Mucosa of descending colon (tissue), 3 donors: ENCODE data around the gene NFATC3. TPM values are rescaled to one million over a fixed set of nuclear protein-coding genes. Genes with fewer than 3 reads are reported as not detected.

Source experiments
- ATAC-seq: fragments of 200-7000 bp; cut with Tn5 transposase; one replicate; pipeline ENCODE4 v1.9.1; 2020; ENCODE audit warnings: mild to moderate bottlenecking, moderate library complexity
- DNase-seq, 3 donors: peaks; one replicate each; pipeline ENCODE4 v3.0.0-alpha.2; 2020
- H3K36me3 ChIP-seq: fragments of 200-600 bp; one replicate; pipeline ENCODE4 v1.8.0; 2021; ENCODE audit warnings: low read depth, mild to moderate bottlenecking
- H3K4me1 ChIP-seq: fragments of 200-600 bp; one replicate; pipeline ENCODE4 v1.8.0; 2021; ENCODE audit warnings: low read depth, mild to moderate bottlenecking
- H3K4me3 ChIP-seq: fragments of 200-600 bp; one replicate; pipeline ENCODE4 v1.8.0; 2021; ENCODE audit warnings: mild to moderate bottlenecking
- H3K9me3 ChIP-seq: fragments of 200-600 bp; one replicate; pipeline ENCODE4 v1.8.0; 2021; ENCODE audit warnings: mild to moderate bottlenecking
- CTCF ChIP-seq: fragments of 200-600 bp; IDR thresholded peaks from one replicate; pipeline ENCODE4 v1.8.0; 2022; ENCODE audit warnings: antibody characterized with exemption, mild to moderate bottlenecking
- intact Hi-C, 2 donors: fragments of 100-400 bp; cut with DNase I in 1 of 2; cut with micrococcal nuclease in 1 of 2; formaldehyde crosslinking; loops; one replicate each; pipeline versions ENCODE4 v1.11.0 to v1.11.1; 2022; cut with DNase I, micrococcal nuclease
- total RNA-seq, 3 donors: library from RNA; stranded (reverse); fragmentation: NEBNext Ultra II Directional in 2 of 3; extraction: Animal tissue kit (Norgen Biotek cat#: 25700) in 2 of 3; gene quantifications; one replicate each; pipeline versions ENCODE4 v1.2.1 to v1.2.4, GENCODE V29; 2021 to 2023
- donor health status: DM: no; HTN: no; CAD: no; lungs with moderate emphysema.
- donor health status: DM: no; HTN: no; CAD: no.
- donor health status: DM: no; HTN: yes; CAD: no.

Gene NFATC3
- total RNA-seq, 3 donors from 2014 or later, result 24.2 to 44.0 (median 25.5) TPM

- peak; percentile 79 for ATAC-seq
- peak; percentile 81 to 88 (median 87) for DNase-seq
- TF ChIP-seq CTCF, result peak; percentile 78
- intact Hi-C loops, result loop anchor here in 1 of 2 donors (5.0 kb wide), 1 partner anchor 63 kb away; no protein-coding TSS in a partner anchor
- Histone ChIP-seq H3K4me1 (peaks cover 36% of the 10 kb centered on the region), H3K4me3 (peak within 1 kb of the TSS; percentile 64), H3K36me3 (no peaks in the 10 kb centered on the region), H3K9me3 (no peaks in the 10 kb centered on the region)
Measured at GRCh38 chr16:68264128-68265077, 179.2 kb downstream of the NFATC3 start, which contains the start of gene SLC7A6. TSS of gene SLC7A6 (plus strand) at chr16:68264526. CDS start at chr16:68274727, 10,201 bp downstream.

GRCh38 chr16:68265078-68265920 lies 180.1 kb downstream of the NFATC3 start:
- intact Hi-C loops, result no loop called here
- H3K4me1 ChIP-seq, result peaks cover 36% of the 10 kb centered on the region
- H3K4me3 ChIP-seq, result peak overlapping the region; percentile 64
- peak; percentile 69 for ATAC-seq
- no peaks in the 10 kb centered on the region for H3K36me3 ChIP-seq
- no peak for TF ChIP-seq CTCF
- peak; percentile 76 to 82 (median 81) for DNase-seq
- H3K9me3 ChIP-seq, result no peaks in the 10 kb centered on the region

GRCh38 chr16:68267612-68268405 lies 182.6 kb downstream of the NFATC3 start:
- peak in 1 of 3 donors; percentile 57 for DNase-seq
- intact Hi-C loops, result no loop called here
- Histone ChIP-seq H3K9me3 (no peaks in the 10 kb centered on the region), H3K36me3 (no peaks in the 10 kb centered on the region), H3K4me3 (no peak overlapping the region), H3K4me1 (peaks cover 42% of the 10 kb centered on the region)
- TF ChIP-seq CTCF, result no peak
- ATAC-seq, result no peak

- no peak for ATAC-seq
- Histone ChIP-seq H3K4me3 (no peak overlapping the region), H3K4me1 (peaks cover 45% of the 10 kb centered on the region), H3K36me3 (no peaks in the 10 kb centered on the region), H3K9me3 (no peaks in the 10 kb centered on the region)
- intact Hi-C loops, result no loop called here
- no peak for TF ChIP-seq CTCF
- no peak for DNase-seq
Measured at GRCh38 chr16:68269793-68270192, 184.6 kb downstream of the NFATC3 start.

GRCh38 chr16:68270353-68270752 lies 185.2 kb downstream of the NFATC3 start:
- intact Hi-C loops, result no loop called here
- no peak for DNase-seq
- TF ChIP-seq CTCF, result no peak
- Histone ChIP-seq H3K4me1 (peaks cover 45% of the 10 kb centered on the region), H3K36me3 (no peaks in the 10 kb centered on the region), H3K4me3 (no peak overlapping the region), H3K9me3 (no peaks in the 10 kb centered on the region)
- ATAC-seq, result no peak
